Epithelial cell of proximal tubule (primary cell): Measurements from ENCODE around the gene MS4A2. TPM values are rescaled to one million over a fixed set of nuclear protein-coding genes. Genes with fewer than 3 reads are reported as not detected.
"Not testable (repeated sequence)": the region's sequence is repeated elsewhere in the genome, so short reads cannot be mapped to it uniquely, and the experiment has no call there.

Experiments used
- DNase-seq: peaks from one replicate; pipeline ENCODE4 v3.0.0-alpha.2; 2011; ENCODE audit warnings: low read depth
- H3K4me3 ChIP-seq: 2 replicates; pipeline ENCODE4 v1.5.1; 2011; ENCODE audit warnings: low read depth, mild to moderate bottlenecking, low read length
- CTCF ChIP-seq: conservative IDR thresholded peaks from 2 replicates; pipeline ENCODE4 v1.5.1; 2012; ENCODE audit warnings: low read depth, mild to moderate bottlenecking, low read length
- total RNA-seq: library from RNA; depleted of rRNA; stranded (reverse); fragments of >200 nt; gene quantifications from 2 replicates; pipeline ENCODE4 v1.2.3, GENCODE V29; 2015

MS4A2 gene
- total RNA-seq: not detected in 2 replicates

- TF ChIP-seq CTCF: no peak
- no peak for DNase-seq
- H3K4me3 ChIP-seq: no peak within 1 kb of the TSS
Observed at GRCh38 chr11:60088364-60088763, at the start of gene MS4A2. Gene MS4A2 (plus strand): TSS chr11:60088664. CDS start chr11:60088766, 102 bp downstream.

- no peak for TF ChIP-seq CTCF
- no peak within 1 kb of the TSS for H3K4me3 ChIP-seq
- DNase-seq: no peak
Observed at GRCh38 chr11:60040109-60040508, 48.4 kb upstream of the MS4A2 start, which contains the start of gene OOSP2. Gene OOSP2 (plus strand): TSS chr11:60040409. CDS start chr11:60040460, 51 bp downstream.

- H3K4me3 ChIP-seq, DNase-seq: not testable (repeated sequence)
Observed at GRCh38 chr11:60050422-60050821, 38.0 kb upstream of the MS4A2 start.

GRCh38 chr11:60050839-60051238 is 37.6 kb upstream of the MS4A2 start:
- not testable (repeated sequence) for DNase-seq, H3K4me3 ChIP-seq

GRCh38 chr11:60056349-60056969 is 32.0 kb upstream of the MS4A2 start, which contains the start of gene MS4A3:
Gene MS4A3 (plus strand): TSS chr11:60056665. CDS start chr11:60061161, 4,496 bp downstream.
- no peak for DNase-seq
- TF ChIP-seq CTCF: no peak
- no peak within 1 kb of the TSS for H3K4me3 ChIP-seq

GRCh38 chr11:60059052-60059451 is 29.4 kb upstream of the MS4A2 start:
- TF ChIP-seq CTCF: no peak
- DNase-seq: no peak
- no peak overlapping the region for H3K4me3 ChIP-seq

- no peak overlapping the region for H3K4me3 ChIP-seq
- no peak for DNase-seq
- no peak for TF ChIP-seq CTCF
Observed at GRCh38 chr11:60059521-60060240, 28.8 kb upstream of the MS4A2 start.

GRCh38 chr11:60064111-60064510 is 24.4 kb upstream of the MS4A2 start:
- H3K4me3 ChIP-seq: no peak overlapping the region
- TF ChIP-seq CTCF: no peak
- no peak for DNase-seq
